Endodermal cell (in vitro differentiated cells): ENCODE data around the gene CTSA. TPM values are rescaled to one million over a fixed set of nuclear protein-coding genes. Genes with fewer than 3 reads are reported as not detected.
A peak's percentile ranks its signal among the peaks of the same experiment; 100 is the strongest.

Source experiments
- DNase-seq: peaks from one replicate; pipeline ENCODE4 v3.0.0-alpha.2; 2017
- H3K27ac ChIP-seq: 2 replicates; pipeline ENCODE4 v1.5.1; 2013; ENCODE audit warnings: mild to moderate bottlenecking, low read depth, low read length, moderate library complexity
- H3K27me3 ChIP-seq: 2 replicates; pipeline ENCODE4 v1.6.1; 2013; ENCODE audit warnings: mild to moderate bottlenecking, low read length, moderate library complexity; ENCODE audit not compliant: insufficient read depth, control insufficient read depth, poor library complexity, severe bottlenecking
- H3K36me3 ChIP-seq: 2 replicates; pipeline ENCODE4 v1.7.0; 2013; ENCODE audit warnings: mild to moderate bottlenecking, low read length, moderate library complexity; ENCODE audit not compliant: control insufficient read depth, insufficient read depth
- H3K4me1 ChIP-seq: one replicate; pipeline ENCODE4 v1.7.0; 2013; ENCODE audit warnings: low read length; ENCODE audit not compliant: control insufficient read depth, insufficient read depth
- H3K4me3 ChIP-seq: 2 replicates; pipeline ENCODE4 v1.5.1; 2013; ENCODE audit warnings: mild to moderate bottlenecking, low read length, moderate library complexity
- H3K9ac ChIP-seq: 2 replicates; pipeline ENCODE4 v1.6.1; 2013; ENCODE audit warnings: mild to moderate bottlenecking, low read length, moderate library complexity; ENCODE audit not compliant: poor library complexity, severe bottlenecking; ENCODE audit errors: extremely low read depth
- H3K9me3 ChIP-seq: 2 replicates; pipeline ENCODE4 v1.6.1; 2013; ENCODE audit warnings: mild to moderate bottlenecking, low read length, moderate library complexity; ENCODE audit not compliant: control insufficient read depth
- H3K27ac Mint-ChIP-seq: 2 replicates; pipeline ENCODE4 v1.8.0; 2020; ENCODE audit warnings: mixed read lengths
- H3K27me3 Mint-ChIP-seq: 2 replicates; pipeline ENCODE4 v1.8.0; 2021; ENCODE audit warnings: mild to moderate bottlenecking, mixed read lengths; ENCODE audit not compliant: insufficient read depth
- H3K36me3 Mint-ChIP-seq: 2 replicates; pipeline ENCODE4 v1.8.0; 2020; ENCODE audit warnings: low read depth, mixed read lengths
- H3K4me1 Mint-ChIP-seq: 2 replicates; pipeline ENCODE4 v1.8.0; 2020; ENCODE audit warnings: mixed read lengths
- H3K4me3 Mint-ChIP-seq: 2 replicates; pipeline ENCODE4 v1.8.0; 2020; ENCODE audit warnings: mild to moderate bottlenecking, moderate library complexity, mixed read lengths
- H3K9me3 Mint-ChIP-seq: 2 replicates; pipeline ENCODE4 v1.8.0; 2020; ENCODE audit warnings: mild to moderate bottlenecking, mixed read lengths
- WGBS, 2 experiments: methylation state at CpG; one replicate each; pipeline versions ENCODE4 v1.1.5 to v1.1.7; 2013; ENCODE audit warnings: missing lambda C conversion rate in 2 of 2, mixed read lengths in 1 of 2; ENCODE audit not compliant: insufficient coverage in 1 of 2, insufficient read length in 1 of 2; 5-methylcytosine and 5-hydroxymethylcytosine counted together
- total RNA-seq, 2 donors: library from RNA; stranded (reverse); fragmentation: NEBNext Ultra II Directional in 1 of 2; extraction: Animal tissue kit (Norgen Biotek cat#: 25700) in 1 of 2; gene quantifications; 2 replicates in 1 of 2; 3 replicates in 1 of 2; pipeline ENCODE4 v1.2.1, GENCODE V29; 2021
- TF ChIP-seq, protein P1 (sequence below): fragments of 200-600 bp; sonication (generic); conservative IDR thresholded peaks from 2 replicates; pipeline ENCODE4 v1.5.0; 2021; ENCODE audit warnings: antibody characterized with exemption, mild to moderate bottlenecking

CTSA gene
- total RNA-seq, 2 donors from 2014 or later: 70.7 to 84.8 TPM

DNA sequence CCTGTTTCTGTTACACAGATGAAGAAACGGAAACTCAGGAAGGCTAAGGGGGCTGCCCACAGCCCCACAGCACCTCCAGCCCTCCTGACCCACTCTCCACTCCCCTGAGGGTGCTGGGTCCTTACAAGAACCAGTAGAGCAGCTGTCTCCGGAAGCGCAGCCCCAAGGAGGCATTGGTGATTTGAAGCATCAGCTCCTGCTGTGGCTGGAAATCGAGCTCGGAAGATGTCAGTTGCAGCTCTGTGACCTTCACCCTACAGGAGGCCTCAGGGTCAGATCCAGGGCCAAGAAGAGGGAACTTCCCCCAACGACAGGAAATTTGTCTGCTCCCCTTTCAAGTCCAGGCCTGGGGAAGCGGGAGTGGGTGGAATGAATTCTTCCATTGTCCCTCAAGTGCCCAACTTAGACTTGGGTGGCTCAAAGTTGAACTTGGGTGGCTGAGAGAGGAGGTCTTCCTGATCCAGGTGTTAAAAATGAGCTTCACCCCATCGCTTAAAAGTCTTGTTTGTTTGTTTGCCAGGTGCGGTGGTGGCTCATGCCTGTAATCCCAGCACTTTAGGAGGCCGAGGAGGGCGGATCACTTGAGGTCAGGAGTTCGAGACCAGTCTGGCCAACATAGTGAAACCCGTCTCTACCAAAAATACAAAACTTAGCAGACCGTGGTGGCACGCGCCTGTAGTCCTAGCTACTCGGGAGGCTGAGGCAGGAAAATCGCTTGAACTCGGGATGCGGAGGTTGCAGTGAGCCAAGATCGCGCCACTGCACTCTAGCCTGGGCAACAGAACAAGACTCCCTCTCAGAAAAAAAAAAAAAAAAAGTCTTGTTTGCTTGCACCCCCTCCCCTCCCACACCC lies 18.9 kb downstream of the CTSA start:
- H3K9ac ChIP-seq: no peak overlapping the region
- peak overlapping the region; percentile 71 for H3K4me3 Mint-ChIP-seq
- H3K4me1 Mint-ChIP-seq: peaks cover 12% of the 10 kb centered on the region
- DNase-seq: no peak
- peak overlapping the region; percentile 69 for H3K4me3 ChIP-seq
- H3K27ac Mint-ChIP-seq: no peak overlapping the region
- peaks cover 32% of the 10 kb centered on the region for H3K36me3 Mint-ChIP-seq
- 89 to 93% methylated on average over 16 to 21 of the region's 22 CpGs for WGBS, 2 experiments
- H3K4me1 ChIP-seq: peaks cover 4% of the 10 kb centered on the region
- H3K27ac ChIP-seq: no peak overlapping the region
- H3K36me3 ChIP-seq: peaks cover 42% of the 10 kb centered on the region
- TF ChIP-seq, protein P1, sequence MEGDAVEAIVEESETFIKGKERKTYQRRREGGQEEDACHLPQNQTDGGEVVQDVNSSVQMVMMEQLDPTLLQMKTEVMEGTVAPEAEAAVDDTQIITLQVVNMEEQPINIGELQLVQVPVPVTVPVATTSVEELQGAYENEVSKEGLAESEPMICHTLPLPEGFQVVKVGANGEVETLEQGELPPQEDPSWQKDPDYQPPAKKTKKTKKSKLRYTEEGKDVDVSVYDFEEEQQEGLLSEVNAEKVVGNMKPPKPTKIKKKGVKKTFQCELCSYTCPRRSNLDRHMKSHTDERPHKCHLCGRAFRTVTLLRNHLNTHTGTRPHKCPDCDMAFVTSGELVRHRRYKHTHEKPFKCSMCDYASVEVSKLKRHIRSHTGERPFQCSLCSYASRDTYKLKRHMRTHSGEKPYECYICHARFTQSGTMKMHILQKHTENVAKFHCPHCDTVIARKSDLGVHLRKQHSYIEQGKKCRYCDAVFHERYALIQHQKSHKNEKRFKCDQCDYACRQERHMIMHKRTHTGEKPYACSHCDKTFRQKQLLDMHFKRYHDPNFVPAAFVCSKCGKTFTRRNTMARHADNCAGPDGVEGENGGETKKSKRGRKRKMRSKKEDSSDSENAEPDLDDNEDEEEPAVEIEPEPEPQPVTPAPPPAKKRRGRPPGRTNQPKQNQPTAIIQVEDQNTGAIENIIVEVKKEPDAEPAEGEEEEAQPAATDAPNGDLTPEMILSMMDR: no peak
- H3K27me3 Mint-ChIP-seq: peaks cover 14% of the 10 kb centered on the region
- no peaks in the 10 kb centered on the region for H3K27me3 ChIP-seq
- H3K9me3 ChIP-seq: no peaks in the 10 kb centered on the region
- H3K9me3 Mint-ChIP-seq: no peaks in the 10 kb centered on the region

DNA sequence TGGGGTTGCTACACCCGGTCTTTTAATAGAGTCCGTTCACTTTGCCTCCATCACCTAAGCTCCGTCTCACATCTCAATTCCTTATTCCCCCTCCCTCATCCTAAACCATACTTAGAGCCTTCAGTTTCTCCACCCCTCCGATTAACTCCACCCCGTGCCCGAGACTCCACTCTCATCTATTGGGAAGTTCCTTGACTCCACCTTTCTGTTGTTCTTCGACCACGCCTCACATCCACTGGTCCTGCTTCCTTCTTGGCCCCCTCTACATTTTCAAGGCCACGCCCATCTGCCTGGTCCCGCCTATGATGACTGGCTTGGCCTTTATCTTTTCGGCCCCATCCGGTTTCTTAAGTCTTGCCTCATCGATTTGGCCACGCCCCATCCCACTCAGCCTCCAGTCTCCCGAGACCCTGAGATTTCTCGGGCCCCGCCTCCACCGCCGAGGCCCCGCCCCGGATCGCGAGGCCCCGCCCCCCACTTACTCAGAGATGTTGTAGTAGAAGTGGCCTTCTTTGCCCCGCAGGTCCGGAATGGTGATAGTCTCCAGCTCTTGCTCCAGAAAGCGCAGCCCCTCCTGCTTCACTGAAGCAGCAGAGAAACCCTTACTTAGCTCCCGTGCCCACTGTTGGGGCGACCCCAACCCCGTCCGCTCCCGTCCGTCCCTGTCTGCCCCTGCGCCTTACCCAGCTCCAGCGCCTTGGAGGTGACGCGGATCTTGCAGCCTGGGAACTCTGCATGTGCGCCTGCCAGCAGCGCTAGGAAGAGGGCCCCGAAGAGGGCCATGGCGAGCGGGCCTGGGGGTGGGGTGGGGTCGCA lies 19.7 kb downstream of the CTSA start:
- Mint-ChIP-seq H3K4me1 (peaks cover 12% of the 10 kb centered on the region), H3K4me3 (peak overlapping the region; percentile 71), H3K9me3 (no peaks in the 10 kb centered on the region), H3K27ac (peak overlapping the region; percentile 98), H3K36me3 (peaks cover 24% of the 10 kb centered on the region), H3K27me3 (peaks cover 12% of the 10 kb centered on the region)
- TF ChIP-seq, protein P1: no peak
- peak; percentile 100 for DNase-seq
- peaks cover 4% of the 10 kb centered on the region for H3K4me1 ChIP-seq
- H3K9ac ChIP-seq: peak overlapping the region; percentile 72
- no peaks in the 10 kb centered on the region for H3K27me3 ChIP-seq
- no peaks in the 10 kb centered on the region for H3K9me3 ChIP-seq
- peak overlapping the region; percentile 89 for H3K4me3 ChIP-seq
- peak overlapping the region; percentile 95 for H3K27ac ChIP-seq
- peaks cover 33% of the 10 kb centered on the region for H3K36me3 ChIP-seq
- 3 to 5% methylated on average over 15 to 43 of the region's 43 CpGs for WGBS, 2 experiments

DNA sequence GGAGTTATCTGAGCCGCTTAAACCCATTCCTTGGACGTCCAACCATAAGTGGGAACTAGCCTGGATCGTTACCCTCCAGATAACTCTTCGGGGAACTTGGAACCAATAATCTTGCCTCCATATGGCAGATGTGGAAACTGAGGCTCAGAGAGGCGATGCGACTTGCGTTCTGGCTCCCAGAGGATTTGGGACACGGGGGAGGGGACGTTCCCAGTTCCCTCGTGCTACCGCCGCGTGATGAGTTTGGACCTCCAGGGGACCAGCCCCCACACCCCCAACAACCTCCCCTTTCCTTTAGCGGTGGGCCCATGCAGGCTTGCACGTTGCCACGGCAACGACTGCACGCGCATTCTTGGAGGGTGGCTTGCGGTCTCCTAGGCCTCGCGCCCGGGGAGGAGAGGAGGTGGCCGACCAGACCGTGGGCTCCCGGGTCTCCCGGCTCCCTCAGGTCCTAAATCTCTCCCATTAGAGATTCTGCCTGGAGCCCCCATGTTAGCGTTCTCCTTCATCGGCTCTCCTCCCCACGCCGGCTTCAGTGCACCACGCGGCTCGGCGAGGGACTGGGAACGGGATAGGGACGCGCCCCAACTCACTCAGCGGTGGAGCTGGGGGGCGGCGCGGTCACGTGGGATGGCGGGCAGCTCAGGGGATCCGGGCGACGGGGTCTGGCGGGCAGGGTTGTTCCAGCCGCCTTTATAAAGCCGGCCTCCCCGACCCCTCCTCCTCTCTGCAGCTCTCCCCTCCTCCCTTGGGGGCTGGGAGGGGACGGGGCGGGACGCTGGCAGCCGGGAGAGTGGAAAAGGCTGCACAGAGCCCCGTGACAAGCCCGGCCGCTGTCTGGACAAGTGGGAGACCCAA lies 20.6 kb downstream of the CTSA start, which contains the start of gene PLTP:
Gene PLTP, minus strand, starts transcription at position 670 of the 858 bp plus-strand sequence. CDS start 703 bp downstream, outside the sequence.
- Histone ChIP-seq H3K9ac (peak within 1 kb of the TSS; percentile 72), H3K9me3 (no peaks in the 10 kb centered on the region), H3K27me3 (peaks cover 6% of the 10 kb centered on the region), H3K36me3 (peaks cover 27% of the 10 kb centered on the region), H3K27ac (peak within 1 kb of the TSS; percentile 95), H3K4me3 (peak within 1 kb of the TSS; percentile 89), H3K4me1 (peaks cover 4% of the 10 kb centered on the region)
- peak within 1 kb of the TSS; percentile 71 for H3K4me3 Mint-ChIP-seq
- H3K27me3 Mint-ChIP-seq: peaks cover 17% of the 10 kb centered on the region
- peak; percentile 87 for DNase-seq
- H3K27ac Mint-ChIP-seq: peak within 1 kb of the TSS; percentile 98
- peaks cover 19% of the 10 kb centered on the region for H3K36me3 Mint-ChIP-seq
- 0 to 2% methylated on average over 29 to 53 of the region's 58 CpGs for WGBS, 2 experiments
- peaks cover 12% of the 10 kb centered on the region for H3K4me1 Mint-ChIP-seq
- TF ChIP-seq, protein P1: no peak
- no peaks in the 10 kb centered on the region for H3K9me3 Mint-ChIP-seq
